ENCODE data around the gene BRDT. TPM values are rescaled to one million over a fixed set of nuclear protein-coding genes. Genes with fewer than 3 reads are reported as not detected.
"Not testable (repeated sequence)": the region's sequence is repeated elsewhere in the genome, so short reads cannot be mapped to it uniquely, and the experiment has no call there.

Gene BRDT
- total RNA-seq, 1 experiment from 2014 or later, result not detected

GRCh38 chr1:91997607-91998195, 48.5 kb downstream of the BRDT start:
- Histone ChIP-seq H3K9me2 (replicated peaks; ENCODE audit: insufficient read depth, low read length) (no peaks in the 10 kb centered on the region), H3K9me3 (ENCODE audit: low read length) (no peaks in the 10 kb centered on the region), H3K9ac (ENCODE audit: low read length) (no peak overlapping the region), H3K4me2 (ENCODE audit: low read depth, low read length, poor library complexity, severe bottlenecking) (no peak overlapping the region), H3K79me2 (ENCODE audit: low read length) (no peaks in the 10 kb centered on the region), H3K36me3 (ENCODE audit: insufficient read depth, low read length) (no peaks in the 10 kb centered on the region), H2AFZ (ENCODE audit: low read length) (no peak overlapping the region), H3K27me3 (ENCODE audit: low read length) (no peaks in the 10 kb centered on the region), H3K27ac (ENCODE audit: low read length) (no peak overlapping the region), H3K4me3 (ENCODE audit: low read length) (no peak overlapping the region), H3K4me1 (ENCODE audit: low read length) (no peaks in the 10 kb centered on the region), H4K20me1 (ENCODE audit: insufficient read depth, low read depth, low read length) (no peaks in the 10 kb centered on the region)
- DNase-seq, result peak; percentile 78

GRCh38 chr1:92004129-92004528, 54.9 kb downstream of the BRDT start:
- Histone ChIP-seq H3K9ac (ENCODE audit: low read length) (no peak overlapping the region), H3K4me1 (ENCODE audit: low read length) (no peaks in the 10 kb centered on the region), H3K4me3 (ENCODE audit: low read length) (no peak overlapping the region), H4K20me1 (ENCODE audit: insufficient read depth, low read depth, low read length) (no peaks in the 10 kb centered on the region), H3K27me3 (ENCODE audit: low read length) (no peaks in the 10 kb centered on the region), H3K9me2 (replicated peaks; ENCODE audit: insufficient read depth, low read length) (no peaks in the 10 kb centered on the region), H3K36me3 (ENCODE audit: insufficient read depth, low read length) (no peaks in the 10 kb centered on the region), H3K4me2 (ENCODE audit: low read depth, low read length, poor library complexity, severe bottlenecking) (no peak overlapping the region), H3K27ac (ENCODE audit: low read length) (no peak overlapping the region), H2AFZ (ENCODE audit: low read length) (no peak overlapping the region), H3K79me2 (ENCODE audit: low read length) (no peaks in the 10 kb centered on the region), H3K9me3 (ENCODE audit: low read length) (no peaks in the 10 kb centered on the region)
- no peak for DNase-seq

- no peak overlapping the region for H2AFZ ChIP-seq (ENCODE audit: low read length)
- no peak overlapping the region for H3K9ac ChIP-seq (ENCODE audit: low read length)
- no peaks in the 10 kb centered on the region for H3K36me3 ChIP-seq (ENCODE audit: insufficient read depth, low read length)
- H4K20me1 ChIP-seq (ENCODE audit: insufficient read depth, low read depth, low read length), result no peaks in the 10 kb centered on the region
- H3K9me2 ChIP-seq (replicated peaks; ENCODE audit: insufficient read depth, low read length), result no peaks in the 10 kb centered on the region
- H3K4me3 ChIP-seq (ENCODE audit: low read length), result no peak overlapping the region
- no peaks in the 10 kb centered on the region for H3K27me3 ChIP-seq (ENCODE audit: low read length)
- H3K9me3 ChIP-seq (ENCODE audit: low read length), result no peaks in the 10 kb centered on the region
- H3K4me1 ChIP-seq (ENCODE audit: low read length), result peaks cover 8% of the 10 kb centered on the region
- no peak for DNase-seq
- no peak overlapping the region for H3K4me2 ChIP-seq (ENCODE audit: low read depth, low read length, poor library complexity, severe bottlenecking)
- H3K27ac ChIP-seq (ENCODE audit: low read length), result no peak overlapping the region
- H3K79me2 ChIP-seq (ENCODE audit: low read length), result no peaks in the 10 kb centered on the region
These were observed 64.7 kb downstream of the BRDT start for GRCh38 chr1:92013923-92014322.

DNA sequence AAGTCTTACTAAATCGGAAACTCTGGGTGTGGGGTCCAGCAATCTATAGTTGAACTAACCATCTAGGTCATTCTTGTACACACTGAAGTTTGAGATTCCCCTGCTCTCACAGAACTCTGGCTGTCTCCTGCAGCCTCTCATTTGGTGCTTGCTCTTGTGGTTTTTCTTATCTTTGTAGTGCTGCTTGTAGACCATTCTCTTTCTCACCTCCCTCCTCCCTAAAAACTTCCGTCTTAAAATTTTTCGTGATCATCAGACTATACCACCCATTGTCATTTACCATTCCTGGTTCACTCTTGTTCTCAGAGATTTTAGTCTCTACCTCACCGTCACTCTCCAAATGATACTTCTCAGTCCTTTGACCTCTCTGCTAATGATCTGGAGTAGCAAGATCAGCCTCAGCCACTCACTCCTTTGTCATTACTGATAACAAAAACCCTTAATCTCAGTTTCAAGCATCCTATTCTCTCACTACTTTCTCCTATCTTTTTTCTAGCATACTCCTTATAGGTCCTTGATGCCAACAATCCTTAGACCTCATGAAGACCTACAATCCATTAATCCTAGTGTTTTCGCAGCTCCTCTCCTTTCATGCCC, 67.6 kb downstream of the BRDT start:
- Histone ChIP-seq H3K9me2 (replicated peaks; ENCODE audit: insufficient read depth, low read length) (no peaks in the 10 kb centered on the region), H3K9ac (ENCODE audit: low read length) (no peak overlapping the region), H3K36me3 (ENCODE audit: insufficient read depth, low read length) (no peaks in the 10 kb centered on the region), H3K4me3 (ENCODE audit: low read length) (no peak overlapping the region), H3K27me3 (ENCODE audit: low read length) (no peaks in the 10 kb centered on the region), H3K4me2 (ENCODE audit: low read depth, low read length, poor library complexity, severe bottlenecking) (no peak overlapping the region), H2AFZ (ENCODE audit: low read length) (no peak overlapping the region), H3K9me3 (ENCODE audit: low read length) (no peaks in the 10 kb centered on the region), H4K20me1 (ENCODE audit: insufficient read depth, low read depth, low read length) (no peaks in the 10 kb centered on the region), H3K4me1 (ENCODE audit: low read length) (peaks cover 8% of the 10 kb centered on the region), H3K27ac (ENCODE audit: low read length) (no peak overlapping the region), H3K79me2 (ENCODE audit: low read length) (no peaks in the 10 kb centered on the region)
- no peak for DNase-seq

- no peaks in the 10 kb centered on the region for H3K27me3 ChIP-seq (ENCODE audit: low read length)
- H3K4me2 ChIP-seq (ENCODE audit: low read depth, low read length, poor library complexity, severe bottlenecking), result peak overlapping the region; percentile 20
- H3K4me3 ChIP-seq (ENCODE audit: low read length), result no peak overlapping the region
- no peaks in the 10 kb centered on the region for H3K9me2 ChIP-seq (replicated peaks; ENCODE audit: insufficient read depth, low read length)
- DNase-seq, result no peak
- no peak overlapping the region for H3K9ac ChIP-seq (ENCODE audit: low read length)
- H4K20me1 ChIP-seq (ENCODE audit: insufficient read depth, low read depth, low read length), result no peaks in the 10 kb centered on the region
- peaks cover 8% of the 10 kb centered on the region for H3K4me1 ChIP-seq (ENCODE audit: low read length)
- H3K9me3 ChIP-seq (ENCODE audit: low read length), result no peaks in the 10 kb centered on the region
- H3K36me3 ChIP-seq (ENCODE audit: insufficient read depth, low read length), result no peaks in the 10 kb centered on the region
- H2AFZ ChIP-seq (ENCODE audit: low read length), result no peak overlapping the region
- H3K79me2 ChIP-seq (ENCODE audit: low read length), result no peaks in the 10 kb centered on the region
- H3K27ac ChIP-seq (ENCODE audit: low read length), result no peak overlapping the region
These were observed 68.5 kb downstream of the BRDT start for GRCh38 chr1:92017656-92018055.

- not testable (repeated sequence) for H4K20me1 ChIP-seq (ENCODE audit: insufficient read depth, low read depth, low read length); H3K4me3 ChIP-seq (ENCODE audit: low read length); DNase-seq; H2AFZ ChIP-seq (ENCODE audit: low read length); H3K36me3 ChIP-seq (ENCODE audit: insufficient read depth, low read length); H3K9ac ChIP-seq (ENCODE audit: low read length); H3K27me3 ChIP-seq (ENCODE audit: low read length); H3K4me2 ChIP-seq (ENCODE audit: low read depth, low read length, poor library complexity, severe bottlenecking); H3K79me2 ChIP-seq (ENCODE audit: low read length); H3K27ac ChIP-seq (ENCODE audit: low read length); H3K9me3 ChIP-seq (ENCODE audit: low read length); H3K4me1 ChIP-seq (ENCODE audit: low read length); H3K9me2 ChIP-seq (replicated peaks; ENCODE audit: insufficient read depth, low read length)
These were observed 76.8 kb downstream of the BRDT start for GRCh38 chr1:92026042-92026441.

DNA sequence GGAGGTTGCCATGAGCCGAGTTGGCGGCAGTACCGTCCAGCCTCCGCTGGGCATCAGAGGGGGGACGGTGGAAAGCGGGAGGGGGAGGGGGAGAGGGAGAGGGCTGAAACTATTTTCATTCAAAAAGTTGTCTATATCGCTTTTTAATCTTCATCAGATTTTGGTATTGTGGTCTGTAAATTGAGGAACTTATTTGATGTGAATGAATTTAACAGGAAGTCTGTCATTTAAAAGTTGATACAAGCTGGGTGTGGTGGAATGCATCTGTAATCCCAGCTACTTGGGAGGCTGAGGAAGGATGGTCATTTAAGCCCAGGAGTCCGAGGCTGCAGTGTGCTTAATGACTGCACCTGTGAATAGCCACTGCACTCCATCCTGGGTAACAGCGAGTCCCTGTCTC, 77.6 kb downstream of the BRDT start:
- H3K27me3 ChIP-seq (ENCODE audit: low read length), result peaks cover 2% of the 10 kb centered on the region; the same call in 1 of the 2 replicates
- no peak overlapping the region for H3K27ac ChIP-seq (ENCODE audit: low read length)
- no peaks in the 10 kb centered on the region for H3K4me1 ChIP-seq (ENCODE audit: low read length)
- no peaks in the 10 kb centered on the region for H3K36me3 ChIP-seq (ENCODE audit: insufficient read depth, low read length)
- H3K9ac ChIP-seq (ENCODE audit: low read length), result no peak overlapping the region
- H3K79me2 ChIP-seq (ENCODE audit: low read length), result no peaks in the 10 kb centered on the region
- no peaks in the 10 kb centered on the region for H3K9me3 ChIP-seq (ENCODE audit: low read length)
- H4K20me1 ChIP-seq (ENCODE audit: insufficient read depth, low read depth, low read length), result no peaks in the 10 kb centered on the region
- H3K4me2 ChIP-seq (ENCODE audit: low read depth, low read length, poor library complexity, severe bottlenecking), result no peak overlapping the region
- DNase-seq, result no peak
- no peak overlapping the region for H2AFZ ChIP-seq (ENCODE audit: low read length)
- no peak overlapping the region for H3K4me3 ChIP-seq (ENCODE audit: low read length)
- no peaks in the 10 kb centered on the region for H3K9me2 ChIP-seq (replicated peaks; ENCODE audit: insufficient read depth, low read length)

- Histone ChIP-seq H3K27ac (ENCODE audit: low read length) (no peak overlapping the region), H3K9me3 (ENCODE audit: low read length) (no peaks in the 10 kb centered on the region), H3K4me2 (ENCODE audit: low read depth, low read length, poor library complexity, severe bottlenecking) (no peak overlapping the region), H4K20me1 (ENCODE audit: insufficient read depth, low read depth, low read length) (no peaks in the 10 kb centered on the region), H3K9me2 (replicated peaks; ENCODE audit: insufficient read depth, low read length) (no peaks in the 10 kb centered on the region), H3K4me3 (ENCODE audit: low read length) (no peak overlapping the region), H3K79me2 (ENCODE audit: low read length) (no peaks in the 10 kb centered on the region), H3K36me3 (ENCODE audit: insufficient read depth, low read length) (no peaks in the 10 kb centered on the region), H3K27me3 (ENCODE audit: low read length) (peaks cover 2% of the 10 kb centered on the region; the same call in 1 of the 2 replicates), H2AFZ (ENCODE audit: low read length) (no peak overlapping the region), H3K9ac (ENCODE audit: low read length) (no peak overlapping the region), H3K4me1 (ENCODE audit: low read length) (no peaks in the 10 kb centered on the region)
- DNase-seq, result no peak
These were observed 80.2 kb downstream of the BRDT start for GRCh38 chr1:92029241-92029922.
